Smooth muscle cell (in vitro differentiated cells): Measurements from ENCODE around the gene C19orf47. TPM values are rescaled to one million over a fixed set of nuclear protein-coding genes. Genes with fewer than 3 reads are reported as not detected.

ENCODE experiments used
- DNase-seq: peaks from one replicate; lab custom pipeline; 2025; ENCODE audit not compliant: unreplicated experiment; lab: John Stamatoyannopoulos, UW
- H2AFZ ChIP-seq: fragments of 200-600 bp; sonication (generic); 2 replicates; pipeline ENCODE4 v1.6.0; 2016; ENCODE audit warnings: antibody characterized with exemption, low read depth, mild to moderate bottlenecking
- H3F3A ChIP-seq: fragments of 200-600 bp; sonication (generic); 2 replicates; pipeline ENCODE4 v1.6.0; 2017; ENCODE audit warnings: antibody characterized with exemption, low read depth
- H3K27ac ChIP-seq: fragments of 200-600 bp; sonication (generic); 2 replicates; pipeline ENCODE4 v1.5.1; 2016; ENCODE audit warnings: low read depth, mild to moderate bottlenecking
- H3K27me3 ChIP-seq: fragments of 200-600 bp; sonication (generic); 2 replicates; pipeline ENCODE4 v1.6.1; 2016; ENCODE audit warnings: low read depth, mild to moderate bottlenecking
- H3K36me3 ChIP-seq: fragments of 200-600 bp; sonication (generic); 2 replicates; pipeline ENCODE4 v1.5.1; 2016; ENCODE audit warnings: low read depth
- H3K4me1 ChIP-seq: fragments of 200-600 bp; sonication (generic); 2 replicates; pipeline ENCODE4 v1.5.1; 2016; ENCODE audit warnings: low read depth
- H3K4me2 ChIP-seq: fragments of 200-600 bp; sonication (generic); 2 replicates; pipeline ENCODE4 v1.6.0; 2016; ENCODE audit warnings: mild to moderate bottlenecking
- H3K4me3 ChIP-seq: fragments of 200-600 bp; sonication (generic); 2 replicates; pipeline ENCODE4 v1.5.1; 2016; ENCODE audit warnings: mild to moderate bottlenecking
- H3K79me2 ChIP-seq: fragments of 200-600 bp; sonication (generic); 2 replicates; pipeline ENCODE4 v1.6.0; 2016; ENCODE audit warnings: low read depth, mild to moderate bottlenecking
- H3K9ac ChIP-seq: fragments of 200-600 bp; sonication (generic); 2 replicates; pipeline ENCODE4 v1.6.0; 2016; ENCODE audit warnings: low read depth
- H3K9me3 ChIP-seq: fragments of 200-600 bp; sonication (generic); replicated peaks from 2 replicates; pipeline ENCODE4 v1.5.1; 2016; ENCODE audit warnings: low read depth
- H4K20me1 ChIP-seq: fragments of 200-600 bp; sonication (generic); 2 replicates; pipeline ENCODE4 v1.6.0; 2016; ENCODE audit warnings: low read depth
- WGBS: methylation state at CpG from one replicate; pipeline ENCODE4 v1.1.7; 2016; ENCODE audit warnings: low lambda C conversion rate; 5-methylcytosine and 5-hydroxymethylcytosine counted together
- polyA plus RNA-seq: library from polyadenylated mRNA; unstranded; fragments of >200 nt; fragmentation: Nextera tagmentation; extraction: Ambion mirVana; gene quantifications from 2 replicates; pipeline ENCODE4 v1.2.1, GENCODE V29; 2016
- total RNA-seq: library from RNA; depleted of rRNA; stranded (reverse); fragments of >200 nt; gene quantifications from 2 replicates; pipeline ENCODE4 v1.2.3, GENCODE V29; 2014
- TF ChIP-seq, protein P1 (sequence below): fragments of 200-600 bp; sonication (generic); IDR thresholded peaks from 2 replicates; pipeline ENCODE4 v1.5.1; 2017; ENCODE audit warnings: borderline replicate concordance, mild to moderate bottlenecking, antibody characterized with exemption; ENCODE audit not compliant: insufficient read depth, poor library complexity, severe bottlenecking

The C19orf47 gene
- total and polyA plus RNA-seq, 2 experiments from 2014 or later: 6.3 to 9.3 TPM

DNA sequence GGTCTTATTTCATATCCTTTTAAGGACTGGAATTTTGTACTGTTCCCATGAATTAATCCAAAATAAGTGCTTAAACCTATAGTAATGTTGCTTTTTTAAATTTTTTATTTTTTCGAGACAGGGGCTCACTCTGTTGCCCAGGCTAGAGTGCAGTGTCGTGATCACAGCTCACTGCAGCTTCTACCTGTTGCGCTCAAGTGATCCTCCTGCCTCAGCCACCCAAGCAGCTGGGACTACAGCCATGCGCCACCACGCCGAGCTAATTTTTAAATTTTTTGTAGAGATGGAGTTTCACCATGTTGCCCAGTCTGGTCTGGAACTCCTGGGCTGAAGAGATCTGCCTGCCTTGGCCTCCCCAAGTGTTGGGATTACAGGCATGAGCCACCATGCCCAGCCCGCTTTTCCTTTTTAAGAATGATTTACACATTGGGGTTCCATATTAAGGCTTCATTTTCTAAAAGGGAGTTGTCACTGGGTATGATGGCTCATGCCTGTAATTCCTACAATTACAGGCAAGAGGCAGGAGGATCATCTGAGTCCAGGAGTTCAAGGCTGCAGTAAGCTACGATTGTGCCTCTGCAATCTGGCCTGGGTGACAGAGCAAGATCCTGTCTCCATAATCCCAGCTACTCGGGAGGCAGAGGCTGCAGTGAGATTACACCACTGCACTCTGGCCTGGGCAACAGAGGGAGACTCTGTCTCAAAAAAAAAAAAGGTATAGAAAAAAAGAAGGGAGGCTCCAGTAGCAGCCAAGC lies 34.8 kb downstream of the C19orf47 start:
- H3K4me3 ChIP-seq: no peak overlapping the region
- TF ChIP-seq, protein P1, sequence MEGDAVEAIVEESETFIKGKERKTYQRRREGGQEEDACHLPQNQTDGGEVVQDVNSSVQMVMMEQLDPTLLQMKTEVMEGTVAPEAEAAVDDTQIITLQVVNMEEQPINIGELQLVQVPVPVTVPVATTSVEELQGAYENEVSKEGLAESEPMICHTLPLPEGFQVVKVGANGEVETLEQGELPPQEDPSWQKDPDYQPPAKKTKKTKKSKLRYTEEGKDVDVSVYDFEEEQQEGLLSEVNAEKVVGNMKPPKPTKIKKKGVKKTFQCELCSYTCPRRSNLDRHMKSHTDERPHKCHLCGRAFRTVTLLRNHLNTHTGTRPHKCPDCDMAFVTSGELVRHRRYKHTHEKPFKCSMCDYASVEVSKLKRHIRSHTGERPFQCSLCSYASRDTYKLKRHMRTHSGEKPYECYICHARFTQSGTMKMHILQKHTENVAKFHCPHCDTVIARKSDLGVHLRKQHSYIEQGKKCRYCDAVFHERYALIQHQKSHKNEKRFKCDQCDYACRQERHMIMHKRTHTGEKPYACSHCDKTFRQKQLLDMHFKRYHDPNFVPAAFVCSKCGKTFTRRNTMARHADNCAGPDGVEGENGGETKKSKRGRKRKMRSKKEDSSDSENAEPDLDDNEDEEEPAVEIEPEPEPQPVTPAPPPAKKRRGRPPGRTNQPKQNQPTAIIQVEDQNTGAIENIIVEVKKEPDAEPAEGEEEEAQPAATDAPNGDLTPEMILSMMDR: no peak
- no peaks in the 10 kb centered on the region for H3K4me1 ChIP-seq
- no peaks in the 10 kb centered on the region for H4K20me1 ChIP-seq
- no peaks in the 10 kb centered on the region for H3K27me3 ChIP-seq
- no peaks in the 10 kb centered on the region for H3K79me2 ChIP-seq
- DNase-seq: no peak
- WGBS: 92% methylated on average over 9 of the region's 9 CpGs
- no peaks in the 10 kb centered on the region for H3K36me3 ChIP-seq
- no peak overlapping the region for H3K27ac ChIP-seq
- H3K9me3 ChIP-seq: no peaks in the 10 kb centered on the region
- no peaks in the 10 kb centered on the region for H3F3A ChIP-seq
- no peak overlapping the region for H3K9ac ChIP-seq
- no peak overlapping the region for H3K4me2 ChIP-seq
- H2AFZ ChIP-seq: no peak overlapping the region

GRCh38 chr19:40312533-40312932 lies 35.7 kb downstream of the C19orf47 start:
- no peak for DNase-seq
- no peaks in the 10 kb centered on the region for H3K36me3 ChIP-seq
- no peak overlapping the region for H3K27ac ChIP-seq
- H3K9ac ChIP-seq: no peak overlapping the region
- no peaks in the 10 kb centered on the region for H3F3A ChIP-seq
- H3K9me3 ChIP-seq: no peaks in the 10 kb centered on the region
- no peaks in the 10 kb centered on the region for H3K79me2 ChIP-seq
- 67% methylated on average over 2 of the region's 2 CpGs for WGBS
- H2AFZ ChIP-seq: no peak overlapping the region
- H3K4me2 ChIP-seq: no peak overlapping the region
- H3K4me3 ChIP-seq: no peak overlapping the region
- H3K4me1 ChIP-seq: no peaks in the 10 kb centered on the region
- H3K27me3 ChIP-seq: no peaks in the 10 kb centered on the region
- TF ChIP-seq, protein P1: no peak
- no peaks in the 10 kb centered on the region for H4K20me1 ChIP-seq

- TF ChIP-seq, protein P1: no peak
- H3K4me1 ChIP-seq: no peaks in the 10 kb centered on the region
- H3K79me2 ChIP-seq: no peaks in the 10 kb centered on the region
- no peaks in the 10 kb centered on the region for H3F3A ChIP-seq
- no peak overlapping the region for H3K4me2 ChIP-seq
- H3K9me3 ChIP-seq: no peaks in the 10 kb centered on the region
- no peak for DNase-seq
- H3K27ac ChIP-seq: no peak overlapping the region
- H3K36me3 ChIP-seq: no peaks in the 10 kb centered on the region
- H3K27me3 ChIP-seq: no peaks in the 10 kb centered on the region
- H3K9ac ChIP-seq: no peak overlapping the region
- WGBS: 85% methylated on average over 1 of the region's 1 CpG
- H3K4me3 ChIP-seq: no peak overlapping the region
- no peak overlapping the region for H2AFZ ChIP-seq
- H4K20me1 ChIP-seq: no peaks in the 10 kb centered on the region
Observed at GRCh38 chr19:40309666-40310065, 38.5 kb downstream of the C19orf47 start.

GRCh38 chr19:40305403-40305802 lies 42.8 kb downstream of the C19orf47 start:
- DNase-seq: peak; percentile 3
- no peaks in the 10 kb centered on the region for H3F3A ChIP-seq
- no peaks in the 10 kb centered on the region for H3K36me3 ChIP-seq
- no peaks in the 10 kb centered on the region for H3K27me3 ChIP-seq
- no peak overlapping the region for H3K27ac ChIP-seq
- no peak overlapping the region for H2AFZ ChIP-seq
- no peaks in the 10 kb centered on the region for H3K79me2 ChIP-seq
- no peaks in the 10 kb centered on the region for H4K20me1 ChIP-seq
- no peak overlapping the region for H3K4me2 ChIP-seq
- no peaks in the 10 kb centered on the region for H3K4me1 ChIP-seq
- H3K9me3 ChIP-seq: no peaks in the 10 kb centered on the region
- 24% methylated on average over 5 of the region's 5 CpGs for WGBS
- no peak overlapping the region for H3K4me3 ChIP-seq
- TF ChIP-seq, protein P1: peak; percentile 82
- H3K9ac ChIP-seq: no peak overlapping the region
